ENCODE measurements around the gene GALNTL6. TPM values are rescaled to one million over a fixed set of nuclear protein-coding genes. Genes with fewer than 3 reads are reported as not detected.

Gene GALNTL6
- total RNA-seq, 2 donors from 2014 or later: not detected

GRCh38 chr4:173045571-173045970 lies 1232.4 kb downstream of the GALNTL6 start:
- no peak for DNase-seq
- no peak for ATAC-seq (replicated peaks in 1 of 2)
- Mint-ChIP-seq H3K9me3 (peaks cover 0 to 2% of the 10 kb centered on the region in 2 donors), H3K27me3 (ENCODE audit: low read depth) (peaks cover 6% of the 10 kb centered on the region), H3K4me3 (no peak overlapping the region), H3K27ac (no peak overlapping the region), H3K36me3 (ENCODE audit: insufficient read depth in 2 of 2) (no peaks in the 10 kb centered on the region), H3K4me1 (ENCODE audit: low read depth) (no peaks in the 10 kb centered on the region)

- peaks cover 0 to 2% of the 10 kb centered on the region in 2 donors for H3K9me3 Mint-ChIP-seq
- no peak for ATAC-seq (replicated peaks in 1 of 2)
- H3K4me1 Mint-ChIP-seq (ENCODE audit: low read depth): no peaks in the 10 kb centered on the region
- no peak for DNase-seq
- peaks cover 6% of the 10 kb centered on the region for H3K27me3 Mint-ChIP-seq (ENCODE audit: low read depth)
- no peak overlapping the region for H3K27ac Mint-ChIP-seq
- no peaks in the 10 kb centered on the region for H3K36me3 Mint-ChIP-seq (ENCODE audit: insufficient read depth in 2 of 2)
- no peak overlapping the region for H3K4me3 Mint-ChIP-seq
Measured at GRCh38 chr4:173046144-173046543, 1232.9 kb downstream of the GALNTL6 start.

DNA sequence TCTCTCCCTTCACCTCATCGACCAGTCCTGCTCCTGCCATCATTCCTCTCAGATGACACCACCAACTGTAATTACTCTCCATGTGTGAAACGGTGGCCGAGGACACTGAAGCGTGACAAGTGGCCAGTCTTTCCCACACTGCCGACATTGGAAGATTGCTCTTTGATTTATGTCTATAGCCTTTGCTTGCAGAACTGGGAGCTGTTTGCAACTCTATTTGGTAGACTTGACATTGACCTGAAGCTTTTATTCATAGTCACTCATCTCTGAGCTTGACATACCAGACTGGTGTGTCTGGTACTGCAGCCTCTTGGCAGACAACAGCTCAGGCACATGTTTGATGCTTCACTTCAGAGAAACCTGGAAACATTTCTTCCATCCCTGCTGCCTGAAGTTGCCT lies 1233.6 kb downstream of the GALNTL6 start:
- Mint-ChIP-seq H3K27me3 (ENCODE audit: low read depth) (peaks cover 6% of the 10 kb centered on the region), H3K36me3 (ENCODE audit: insufficient read depth in 2 of 2) (no peaks in the 10 kb centered on the region), H3K4me1 (ENCODE audit: low read depth) (no peaks in the 10 kb centered on the region), H3K4me3 (no peak overlapping the region), H3K27ac (no peak overlapping the region), H3K9me3 (peaks cover 0 to 2% of the 10 kb centered on the region in 2 donors)
- ATAC-seq (replicated peaks in 1 of 2) (no peak), DNase-seq (no peak)

- H3K4me1 Mint-ChIP-seq (ENCODE audit: low read depth): no peaks in the 10 kb centered on the region
- H3K4me3 Mint-ChIP-seq: no peak overlapping the region
- no peaks in the 10 kb centered on the region for H3K36me3 Mint-ChIP-seq (ENCODE audit: insufficient read depth in 2 of 2)
- no peak overlapping the region for H3K27ac Mint-ChIP-seq
- DNase-seq (no peak), ATAC-seq (replicated peaks in 1 of 2) (no peak)
- no peaks in the 10 kb centered on the region for H3K9me3 Mint-ChIP-seq
- peaks cover 7% of the 10 kb centered on the region for H3K27me3 Mint-ChIP-seq (ENCODE audit: low read depth)
Measured at GRCh38 chr4:173051232-173051631, 1238.0 kb downstream of the GALNTL6 start.

DNA sequence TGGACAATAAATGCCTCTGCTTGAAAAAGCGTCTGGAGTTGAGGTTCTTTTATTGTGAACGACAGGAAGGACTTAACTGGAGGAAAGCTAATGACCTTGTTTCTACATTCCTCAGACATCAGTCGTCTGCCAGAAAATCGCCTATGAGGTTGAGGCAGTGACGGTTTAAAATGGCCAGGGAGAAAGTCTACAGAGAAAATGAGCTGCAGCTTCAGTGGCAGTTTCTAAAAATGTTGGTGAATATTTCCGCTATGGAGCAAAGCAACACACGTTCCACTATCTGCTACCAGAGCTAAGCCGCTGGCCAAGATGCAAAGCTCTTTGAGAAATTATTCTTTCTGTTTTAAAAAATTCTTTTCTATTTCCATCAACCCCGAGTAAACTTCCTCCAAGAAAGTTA lies 1238.5 kb downstream of the GALNTL6 start:
- H3K9me3 Mint-ChIP-seq: no peaks in the 10 kb centered on the region
- H3K4me3 Mint-ChIP-seq: no peak overlapping the region
- ATAC-seq (replicated peaks in 1 of 2): no peak
- no peaks in the 10 kb centered on the region for H3K36me3 Mint-ChIP-seq (ENCODE audit: insufficient read depth in 2 of 2)
- no peaks in the 10 kb centered on the region for H3K4me1 Mint-ChIP-seq (ENCODE audit: low read depth)
- peaks cover 7% of the 10 kb centered on the region for H3K27me3 Mint-ChIP-seq (ENCODE audit: low read depth)
- no peak overlapping the region for H3K27ac Mint-ChIP-seq
- DNase-seq: no peak

DNA sequence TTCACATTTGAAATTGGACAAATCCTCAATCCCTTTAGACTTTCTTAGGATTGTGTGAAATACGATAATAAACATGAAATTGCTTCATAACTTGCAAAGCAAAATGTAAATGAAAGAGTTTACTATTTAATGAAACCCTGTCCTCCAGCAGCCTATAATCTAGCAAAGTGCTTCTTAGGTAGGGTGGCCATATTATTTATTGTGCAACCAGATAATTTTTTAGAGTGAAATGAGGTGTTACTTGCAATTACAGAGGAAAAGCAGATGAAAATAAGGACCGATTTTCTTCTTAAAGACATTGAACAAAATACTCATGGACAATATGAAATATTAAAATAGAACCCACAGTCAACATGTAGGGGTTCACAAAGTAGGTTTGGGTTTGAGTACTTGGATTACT lies 1239.2 kb downstream of the GALNTL6 start:
- DNase-seq (no peak), ATAC-seq (replicated peaks in 1 of 2) (no peak)
- no peaks in the 10 kb centered on the region for H3K9me3 Mint-ChIP-seq
- H3K4me3 Mint-ChIP-seq: no peak overlapping the region
- H3K36me3 Mint-ChIP-seq (ENCODE audit: insufficient read depth in 2 of 2): no peaks in the 10 kb centered on the region
- no peaks in the 10 kb centered on the region for H3K4me1 Mint-ChIP-seq (ENCODE audit: low read depth)
- peaks cover 7% of the 10 kb centered on the region for H3K27me3 Mint-ChIP-seq (ENCODE audit: low read depth)
- H3K27ac Mint-ChIP-seq: no peak overlapping the region

DNA sequence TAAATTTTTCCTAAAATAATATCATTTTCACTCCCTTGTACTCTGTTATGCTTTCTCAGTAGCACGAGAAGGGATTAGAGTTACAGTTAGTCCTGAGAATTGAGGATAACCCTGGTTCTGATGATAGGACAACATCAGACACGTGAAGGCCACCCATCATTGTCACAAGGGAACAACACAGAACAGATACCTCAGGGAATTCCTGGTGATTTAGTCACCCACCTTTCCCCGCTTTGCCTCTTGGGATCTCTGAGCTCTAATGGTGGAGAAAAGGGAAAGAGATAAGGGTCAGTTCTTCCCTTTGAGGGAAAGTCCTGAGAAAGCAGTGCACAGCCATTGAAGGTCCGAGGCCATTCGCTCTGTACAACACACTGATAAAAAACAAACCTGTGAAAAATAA lies 1243.1 kb downstream of the GALNTL6 start:
- H3K27ac Mint-ChIP-seq: no peak overlapping the region
- H3K4me3 Mint-ChIP-seq: no peak overlapping the region
- no peaks in the 10 kb centered on the region for H3K36me3 Mint-ChIP-seq (ENCODE audit: insufficient read depth in 2 of 2)
- ATAC-seq (replicated peaks in 1 of 2): no peak
- H3K27me3 Mint-ChIP-seq (ENCODE audit: low read depth): peaks cover 7% of the 10 kb centered on the region
- no peaks in the 10 kb centered on the region for H3K9me3 Mint-ChIP-seq
- no peak for DNase-seq
- H3K4me1 Mint-ChIP-seq (ENCODE audit: low read depth): no peaks in the 10 kb centered on the region

GRCh38 chr4:173056710-173057109 lies 1243.5 kb downstream of the GALNTL6 start:
- H3K36me3 Mint-ChIP-seq (ENCODE audit: insufficient read depth in 2 of 2): no peaks in the 10 kb centered on the region
- H3K27me3 Mint-ChIP-seq (ENCODE audit: low read depth): peaks cover 7% of the 10 kb centered on the region
- ATAC-seq (replicated peaks in 1 of 2): no peak
- no peak for DNase-seq
- no peaks in the 10 kb centered on the region for H3K4me1 Mint-ChIP-seq (ENCODE audit: low read depth)
- H3K27ac Mint-ChIP-seq: no peak overlapping the region
- H3K9me3 Mint-ChIP-seq: no peaks in the 10 kb centered on the region
- H3K4me3 Mint-ChIP-seq: no peak overlapping the region

DNA sequence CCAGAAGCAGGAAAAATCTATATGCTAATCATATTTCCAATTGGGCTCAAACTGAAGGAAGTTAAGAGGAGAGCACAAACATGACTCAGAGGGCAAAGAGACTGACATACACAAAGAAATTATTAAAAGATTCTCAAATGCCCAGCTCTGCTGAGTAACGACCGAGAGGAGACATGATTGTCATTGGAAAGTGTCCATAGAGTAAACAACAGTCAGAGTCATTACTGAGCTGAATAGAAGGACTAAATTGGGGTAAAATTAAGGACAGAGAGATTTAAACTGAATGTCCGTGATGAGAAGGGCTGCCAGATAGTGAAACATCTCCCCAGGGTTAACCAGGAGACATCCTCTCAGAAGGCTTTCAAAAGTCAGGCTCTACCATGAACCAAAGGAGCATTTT lies 1244.2 kb downstream of the GALNTL6 start:
- Mint-ChIP-seq H3K36me3 (ENCODE audit: insufficient read depth in 2 of 2) (no peaks in the 10 kb centered on the region), H3K4me3 (no peak overlapping the region), H3K4me1 (ENCODE audit: low read depth) (no peaks in the 10 kb centered on the region), H3K27me3 (ENCODE audit: low read depth) (peaks cover 7% of the 10 kb centered on the region), H3K27ac (no peak overlapping the region), H3K9me3 (no peaks in the 10 kb centered on the region)
- DNase-seq (no peak), ATAC-seq (replicated peaks in 1 of 2) (no peak)

- DNase-seq: no peak
Measured at GRCh38 chr4:173057901-173058300, 1244.7 kb downstream of the GALNTL6 start.

DNA sequence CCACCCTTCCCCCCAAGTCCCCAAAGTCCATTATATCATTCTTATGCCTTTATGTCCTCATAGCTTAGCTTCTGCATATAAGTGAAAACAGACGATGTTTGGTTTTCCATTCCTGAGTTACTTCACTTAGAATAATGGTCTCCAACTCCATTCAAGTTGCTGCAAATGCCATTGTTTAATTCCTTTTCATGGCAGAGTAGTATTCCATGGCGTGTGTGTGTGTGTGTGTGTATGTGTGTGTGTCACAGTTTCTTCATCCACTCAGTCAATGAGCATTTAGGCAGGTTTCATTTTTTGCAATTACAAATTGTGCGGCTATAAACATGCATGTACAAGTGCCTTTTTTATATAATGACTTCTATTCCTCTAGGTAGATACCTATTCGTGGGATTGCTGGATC lies 1248.0 kb downstream of the GALNTL6 start:
- Mint-ChIP-seq H3K27me3 (ENCODE audit: low read depth) (no peaks in the 10 kb centered on the region), H3K4me1 (ENCODE audit: low read depth) (no peaks in the 10 kb centered on the region), H3K4me3 (no peak overlapping the region), H3K9me3 (peaks cover 7 to 8% of the 10 kb centered on the region in 2 donors), H3K27ac (no peak overlapping the region), H3K36me3 (ENCODE audit: insufficient read depth in 2 of 2) (no peaks in the 10 kb centered on the region)
- ATAC-seq (replicated peaks in 1 of 2) (no peak), DNase-seq (no peak)

More at GRCh38 chr4:173057901-173058300, 1244.7 kb downstream of the GALNTL6 start:
- Mint-ChIP-seq H3K27me3 (ENCODE audit: low read depth) (peaks cover 7% of the 10 kb centered on the region), H3K4me1 (ENCODE audit: low read depth) (no peaks in the 10 kb centered on the region), H3K9me3 (no peaks in the 10 kb centered on the region), H3K36me3 (ENCODE audit: insufficient read depth in 2 of 2) (no peaks in the 10 kb centered on the region), H3K4me3 (no peak overlapping the region), H3K27ac (no peak overlapping the region)
- ATAC-seq (replicated peaks in 1 of 2): no peak

DNA sequence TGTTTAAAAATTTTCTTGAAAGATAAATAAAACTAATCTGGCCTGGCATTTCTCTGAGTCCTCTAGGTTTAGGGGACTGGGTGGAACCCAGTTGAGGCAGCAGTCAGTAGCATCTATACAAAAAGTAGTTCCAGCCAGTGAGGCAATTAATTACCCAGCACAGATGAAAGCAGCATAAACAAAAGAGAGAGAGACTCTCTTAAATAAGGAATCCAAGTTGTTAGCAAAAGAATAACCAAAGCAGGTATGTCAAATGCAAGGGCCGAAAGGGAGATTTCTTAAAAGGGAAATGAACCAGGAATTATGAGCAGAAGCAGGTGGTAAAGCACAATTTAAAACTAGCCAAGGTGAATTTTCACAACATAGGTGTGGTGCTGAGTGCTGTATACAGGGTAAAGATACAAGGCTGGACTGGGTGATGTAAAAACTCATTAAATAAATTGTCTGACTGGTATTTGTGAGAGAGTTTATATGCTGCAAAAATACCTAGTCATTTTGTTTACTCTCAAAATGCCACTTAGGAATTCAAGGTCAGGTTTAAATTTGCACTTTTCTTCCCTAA lies 1260.8 kb downstream of the GALNTL6 start:
- no peak overlapping the region for H3K27ac Mint-ChIP-seq
- no peak for ATAC-seq (replicated peaks in 1 of 2)
- no peak overlapping the region for H3K4me3 Mint-ChIP-seq
- H3K27me3 Mint-ChIP-seq (ENCODE audit: low read depth): no peaks in the 10 kb centered on the region
- H3K9me3 Mint-ChIP-seq: peaks cover 6 to 9% of the 10 kb centered on the region in 2 donors
- no peak for DNase-seq
- H3K36me3 Mint-ChIP-seq (ENCODE audit: insufficient read depth in 2 of 2): peaks cover under 1 to 8% of the 10 kb centered on the region in 2 donors
- no peaks in the 10 kb centered on the region for H3K4me1 Mint-ChIP-seq (ENCODE audit: low read depth)

DNA sequence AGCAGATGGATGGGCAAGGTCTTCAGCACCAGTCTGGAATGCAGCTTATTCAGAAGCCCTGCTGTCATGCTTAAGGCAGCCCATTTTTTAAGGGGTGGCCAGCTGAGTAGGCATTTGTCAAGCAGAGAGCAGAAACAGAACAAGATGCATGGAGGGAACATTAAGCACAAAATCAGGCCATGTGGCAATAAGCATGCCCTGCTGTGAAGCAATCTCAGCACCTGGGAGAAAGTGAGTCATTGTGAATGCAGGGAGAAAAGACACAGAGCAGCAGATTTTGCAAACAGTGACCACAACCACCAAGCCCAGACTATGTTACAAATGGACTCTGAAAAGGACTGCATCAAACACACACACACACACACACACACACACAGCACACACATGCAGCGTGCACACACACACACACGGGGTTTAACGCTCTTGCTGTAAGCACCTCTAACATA lies 1261.3 kb downstream of the GALNTL6 start:
- H3K9me3 Mint-ChIP-seq: peaks cover 4 to 5% of the 10 kb centered on the region in 2 donors
- H3K27ac Mint-ChIP-seq: no peak overlapping the region
- no peak overlapping the region for H3K4me3 Mint-ChIP-seq
- no peaks in the 10 kb centered on the region for H3K4me1 Mint-ChIP-seq (ENCODE audit: low read depth)
- no peaks in the 10 kb centered on the region for H3K27me3 Mint-ChIP-seq (ENCODE audit: low read depth)
- DNase-seq (no peak), ATAC-seq (replicated peaks in 1 of 2) (no peak)
- H3K36me3 Mint-ChIP-seq (ENCODE audit: insufficient read depth in 2 of 2): peaks cover 0 to 5% of the 10 kb centered on the region in 2 donors

DNA sequence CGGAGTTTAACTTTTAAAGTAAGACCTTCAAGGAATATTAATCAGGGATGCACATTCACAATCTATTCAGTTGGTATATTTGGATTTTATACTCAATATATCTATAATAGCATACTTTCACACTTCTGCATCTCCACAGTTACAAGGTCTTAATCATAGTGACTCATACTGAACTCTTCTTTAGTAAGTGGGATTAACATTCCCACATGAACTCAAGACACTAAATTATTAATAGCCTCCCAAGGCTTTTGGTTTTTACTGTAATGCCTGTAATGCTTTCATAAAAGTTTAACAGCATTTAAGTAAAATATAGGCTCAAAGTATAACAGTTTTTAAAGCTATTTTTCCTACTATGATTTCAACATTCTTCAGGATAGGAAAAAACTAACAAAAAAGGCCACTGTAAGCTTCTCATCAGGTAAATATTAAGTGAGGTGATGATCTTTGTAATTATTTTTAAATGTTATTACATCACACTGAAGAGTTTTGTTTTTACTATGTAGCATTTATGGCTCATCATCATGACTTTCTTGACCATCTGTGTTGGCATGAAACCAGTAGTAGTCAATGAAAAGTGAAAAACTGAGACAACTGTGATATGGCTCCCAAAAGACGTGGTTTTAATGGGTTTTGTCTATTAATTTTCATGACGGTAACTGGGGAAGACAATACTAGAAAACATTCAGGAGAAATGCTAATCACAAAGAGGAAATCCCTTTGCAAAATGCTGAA lies 1263.9 kb downstream of the GALNTL6 start:
- H3K9me3 Mint-ChIP-seq: peaks cover 7% of the 10 kb centered on the region in 2 donors
- peaks cover 0 to 4% of the 10 kb centered on the region in 2 donors for H3K36me3 Mint-ChIP-seq (ENCODE audit: insufficient read depth in 2 of 2)
- H3K27ac Mint-ChIP-seq: no peak overlapping the region
- no peak for DNase-seq
- no peak for ATAC-seq (replicated peaks in 1 of 2)
- H3K4me3 Mint-ChIP-seq: no peak overlapping the region
- H3K27me3 Mint-ChIP-seq (ENCODE audit: low read depth): peaks cover 4% of the 10 kb centered on the region
- H3K4me1 Mint-ChIP-seq (ENCODE audit: low read depth): no peaks in the 10 kb centered on the region
